ENCODE data around the gene CDC42BPA. TPM values are rescaled to one million over a fixed set of nuclear protein-coding genes. Genes with fewer than 3 reads are reported as not detected.

Gene CDC42BPA
- polyA plus RNA-seq, 1 of the 3 experiments (the other 2 are of a cell fraction) = 6.8 TPM

- TF ChIP-seq MXI1 (IDR thresholded peaks at IDR 0.05; ENCODE audit: low read depth, low read length) (no peak), TEAD4 (IDR thresholded peaks at IDR 0.05; ENCODE audit: borderline replicate concordance, insufficient read depth) (no peak)
- no peaks in the 10 kb centered on the region; a peak in 2 of 4 replicates for H3K4me1 ChIP-seq (ENCODE audit: control insufficient read depth in 1 of 2, insufficient read depth in 2 of 2, low read depth in 1 of 2, low read length in 1 of 2)
- 100% methylated on average over 1 of the region's 1 CpG for WGBS (ENCODE audit: low lambda C conversion rate)
- H3K9me3 ChIP-seq = no peaks in the 10 kb centered on the region
- H4K20me1 ChIP-seq (ENCODE audit: insufficient read depth) = peaks cover 47% of the 10 kb centered on the region
- H3F3A ChIP-seq (replicated peaks; ENCODE audit: insufficient read depth) = no peaks in the 10 kb centered on the region
- no peaks in the 10 kb centered on the region for H3K9me2 ChIP-seq
- H3K27ac ChIP-seq (ENCODE audit: low read depth in 2 of 2, low read length in 1 of 2) = no peak overlapping the region
- no peaks in the 10 kb centered on the region for H3K36me3 ChIP-seq (replicated peaks in 1 of 2; ENCODE audit: control insufficient read depth in 1 of 2, insufficient read depth in 2 of 2, low read length in 1 of 2)
- ChIA-PET POLR2A (no interaction called here), CTCF (no interaction called here)
- no peak overlapping the region for H3K4me2 ChIP-seq
- H3K79me2 ChIP-seq (ENCODE audit: insufficient read depth) = peaks cover 86% of the 10 kb centered on the region
- no peak overlapping the region for H3K4me3 ChIP-seq (ENCODE audit: low read depth in 2 of 2, low read length in 1 of 2)
- no peak overlapping the region for H3K9ac ChIP-seq
- no peaks in the 10 kb centered on the region for H3K27me3 ChIP-seq (ENCODE audit: insufficient read depth)
- DNase-seq = no peak
- H2AFZ ChIP-seq (ENCODE audit: low read depth) = no peak overlapping the region
These were observed 54.4 kb downstream of the CDC42BPA start for GRCh38 chr1:227263869-227264268.

GRCh38 chr1:227261501-227261900 is 56.8 kb downstream of the CDC42BPA start:
- no peak overlapping the region for H3K27ac ChIP-seq (ENCODE audit: low read depth in 2 of 2, low read length in 1 of 2)
- 100% methylated on average over 2 of the region's 2 CpGs for WGBS (ENCODE audit: low lambda C conversion rate)
- CTCF ChIA-PET = interaction anchor here (0.8 kb wide), 1 partner anchor 718 kb away, joined by 4 read pairs; no protein-coding TSS in a partner anchor
- TF ChIP-seq FOXJ3 (CRISPR knock-in tag; IDR thresholded peaks at IDR 0.05) = no peak
- no peak for TF ChIP-seq REST (IDR thresholded peaks at IDR 0.05; ENCODE audit: low read depth, low read length)
- TF ChIP-seq MAX (IDR thresholded peaks at IDR 0.05; ENCODE audit: low read depth) = no peak
- no peak for TF ChIP-seq USF2 (IDR thresholded peaks at IDR 0.05; ENCODE audit: borderline replicate concordance, low read depth, low read length)
- no peak for TF ChIP-seq ZBTB33 (IDR thresholded peaks at IDR 0.05; ENCODE audit: borderline replicate concordance, low read depth)
- TF ChIP-seq USF1 (IDR thresholded peaks at IDR 0.05; ENCODE audit: borderline replicate concordance, low read depth) = no peak
- no peak for TF ChIP-seq NRF1 (IDR thresholded peaks at IDR 0.05; ENCODE audit: low read depth, low read length)
- no peak for TF ChIP-seq CHD2 (IDR thresholded peaks at IDR 0.05; ENCODE audit: low read length, partially characterized antibody)
- no peak for TF ChIP-seq TAF1 (IDR thresholded peaks at IDR 0.05; ENCODE audit: borderline replicate concordance, low read depth, low read length)
- TF ChIP-seq EZH2phosphoT487 (IDR thresholded peaks at IDR 0.05; ENCODE audit: borderline replicate concordance, low read depth) = no peak
- no peak for TF ChIP-seq RAD21 (IDR thresholded peaks at IDR 0.05; ENCODE audit: low read length)
- no peak for TF ChIP-seq TCF12 (IDR thresholded peaks at IDR 0.05)
- TF ChIP-seq SMC3 (IDR thresholded peaks at IDR 0.05; ENCODE audit: low read depth, low read length) = no peak
- no peak for TF ChIP-seq MXI1 (IDR thresholded peaks at IDR 0.05; ENCODE audit: low read depth, low read length)
- no peak for TF ChIP-seq PBX3 (IDR thresholded peaks at IDR 0.05)
- no peak for TF ChIP-seq RCOR1 (IDR thresholded peaks at IDR 0.05; ENCODE audit: low read length)
- TF ChIP-seq EP300 (IDR thresholded peaks at IDR 0.05; ENCODE audit: borderline replicate concordance in 1 of 2, low read depth in 1 of 2, low read length in 1 of 2) = no peak
- TF ChIP-seq ELF1 (IDR thresholded peaks at IDR 0.05) = no peak
- TF ChIP-seq YY1 (IDR thresholded peaks at IDR 0.05; ENCODE audit: low read depth) = no peak

More at GRCh38 chr1:227261501-227261900, 56.8 kb downstream of the CDC42BPA start:
- no peaks in the 10 kb centered on the region for H3K9me2 ChIP-seq
- no peaks in the 10 kb centered on the region for H3K36me3 ChIP-seq (replicated peaks in 1 of 2; ENCODE audit: control insufficient read depth in 1 of 2, insufficient read depth in 2 of 2, low read length in 1 of 2)
- no peaks in the 10 kb centered on the region for H3K9me3 ChIP-seq
- H2AFZ ChIP-seq (ENCODE audit: low read depth) = no peak overlapping the region
- H3K4me3 ChIP-seq (ENCODE audit: low read depth in 2 of 2, low read length in 1 of 2) = no peak overlapping the region
- H4K20me1 ChIP-seq (ENCODE audit: insufficient read depth) = peaks cover 39% of the 10 kb centered on the region
- POLR2A ChIA-PET = no interaction called here
- no peaks in the 10 kb centered on the region for H3K27me3 ChIP-seq (ENCODE audit: insufficient read depth)
- no peak overlapping the region for H3K9ac ChIP-seq
- no peak for DNase-seq
- no peaks in the 10 kb centered on the region for H3F3A ChIP-seq (replicated peaks; ENCODE audit: insufficient read depth)
- H3K79me2 ChIP-seq (ENCODE audit: insufficient read depth) = peaks cover 90% of the 10 kb centered on the region
- H3K4me2 ChIP-seq = no peak overlapping the region
- H3K4me1 ChIP-seq (ENCODE audit: control insufficient read depth in 1 of 2, insufficient read depth in 2 of 2, low read depth in 1 of 2, low read length in 1 of 2) = no peaks in the 10 kb centered on the region; a peak in 2 of 4 replicates
